ENCODE measurements around the gene ASCL1.

DNA sequence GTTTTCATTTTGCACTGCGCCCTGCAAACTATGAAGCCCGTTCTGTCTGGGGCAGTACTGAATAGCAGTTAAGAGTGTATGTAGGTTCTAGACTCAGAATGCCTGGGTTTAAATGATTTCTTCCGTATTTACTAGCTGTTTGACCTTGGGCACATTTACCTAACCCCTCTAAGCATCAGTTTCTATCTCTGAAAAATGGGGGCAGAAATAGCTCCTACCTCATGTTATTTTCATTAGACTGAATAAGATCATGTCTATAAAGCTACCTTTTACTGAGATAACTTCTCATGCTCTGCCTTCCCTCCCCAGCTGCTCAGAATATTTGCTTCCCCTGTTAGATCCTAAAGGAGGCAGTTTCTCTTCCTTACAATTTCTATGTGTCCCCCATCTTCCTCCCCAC is 46.2 kb upstream of the ASCL1 start:
- TF ChIP-seq, protein P1, sequence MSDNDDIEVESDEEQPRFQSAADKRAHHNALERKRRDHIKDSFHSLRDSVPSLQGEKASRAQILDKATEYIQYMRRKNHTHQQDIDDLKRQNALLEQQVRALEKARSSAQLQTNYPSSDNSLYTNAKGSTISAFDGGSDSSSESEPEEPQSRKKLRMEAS (IDR thresholded peaks at IDR 0.05): no peak
- TF ChIP-seq, protein P2, sequence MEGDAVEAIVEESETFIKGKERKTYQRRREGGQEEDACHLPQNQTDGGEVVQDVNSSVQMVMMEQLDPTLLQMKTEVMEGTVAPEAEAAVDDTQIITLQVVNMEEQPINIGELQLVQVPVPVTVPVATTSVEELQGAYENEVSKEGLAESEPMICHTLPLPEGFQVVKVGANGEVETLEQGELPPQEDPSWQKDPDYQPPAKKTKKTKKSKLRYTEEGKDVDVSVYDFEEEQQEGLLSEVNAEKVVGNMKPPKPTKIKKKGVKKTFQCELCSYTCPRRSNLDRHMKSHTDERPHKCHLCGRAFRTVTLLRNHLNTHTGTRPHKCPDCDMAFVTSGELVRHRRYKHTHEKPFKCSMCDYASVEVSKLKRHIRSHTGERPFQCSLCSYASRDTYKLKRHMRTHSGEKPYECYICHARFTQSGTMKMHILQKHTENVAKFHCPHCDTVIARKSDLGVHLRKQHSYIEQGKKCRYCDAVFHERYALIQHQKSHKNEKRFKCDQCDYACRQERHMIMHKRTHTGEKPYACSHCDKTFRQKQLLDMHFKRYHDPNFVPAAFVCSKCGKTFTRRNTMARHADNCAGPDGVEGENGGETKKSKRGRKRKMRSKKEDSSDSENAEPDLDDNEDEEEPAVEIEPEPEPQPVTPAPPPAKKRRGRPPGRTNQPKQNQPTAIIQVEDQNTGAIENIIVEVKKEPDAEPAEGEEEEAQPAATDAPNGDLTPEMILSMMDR (IDR thresholded peaks at IDR 0.05; ENCODE audit: low read depth, low read length, missing input control): no peak
- TF ChIP-seq YY1 (IDR thresholded peaks at IDR 0.05): no peak
